GM13977 (cell line): ENCODE measurements around the gene TCFL5.
A peak's percentile ranks its signal among the peaks of the same experiment; 100 is the strongest.

Experiments used
- DNase-seq: peaks from one replicate; pipeline ENCODE4 v3.0.0; 2012; ENCODE audit warnings: low spot score
- CTCF ChIP-seq: IDR thresholded peaks from 2 replicates; pipeline ENCODE4 v1.5.1; 2012; ENCODE audit warnings: mild to moderate bottlenecking, control low read depth; ENCODE audit not compliant: insufficient read depth; ENCODE audit errors: extremely low read depth, missing control alignments
- in situ Hi-C: fragments of 300-500 bp; cut with MboI; formaldehyde crosslinking; loops from one replicate; pipeline ENCODE4 v1.12.0; 2022; ENCODE audit warnings: low sequenced_read_pairs, low pct_unique_long_range_greater_than_20kb, mixed read lengths, inconsistent platforms; ENCODE audit not compliant: unreplicated experiment

TCFL5 gene

GRCh38 chr20:62826646-62827310, 34.8 kb downstream of the TCFL5 start:
- no peak for DNase-seq
- no peak for TF ChIP-seq CTCF
- in situ Hi-C loops = no loop called here

GRCh38 chr20:62825986-62826645, 35.5 kb downstream of the TCFL5 start:
- DNase-seq = no peak
- TF ChIP-seq CTCF = no peak
- in situ Hi-C loops = no loop called here

GRCh38 chr20:62825333-62825985, 36.2 kb downstream of the TCFL5 start:
- DNase-seq = no peak
- no peak for TF ChIP-seq CTCF
- in situ Hi-C loops = no loop called here

GRCh38 chr20:62824476-62825332, 36.9 kb downstream of the TCFL5 start:
- in situ Hi-C loops = no loop called here
- TF ChIP-seq CTCF = no peak
- DNase-seq = peak; percentile 82

GRCh38 chr20:62823688-62824475, 37.7 kb downstream of the TCFL5 start:
- no peak for TF ChIP-seq CTCF
- in situ Hi-C loops = no loop called here
- DNase-seq = no peak
